Large intestine (tissue), 3 donors: ENCODE data around the gene GJB4. TPM values are rescaled to one million over a fixed set of nuclear protein-coding genes. Genes with fewer than 3 reads are reported as not detected.
A peak's percentile ranks its signal among the peaks of the same experiment; 100 is the strongest.

Source experiments
- DNase-seq, 2 donors: peaks; one replicate each; pipeline versions ENCODE4 v3.0.0 to v3.0.0-alpha.2; 2013
- H3K27ac ChIP-seq: one replicate; pipeline ENCODE4 v1.5.1; 2013; ENCODE audit warnings: low read length
- H3K27me3 ChIP-seq: 2 replicates; pipeline ENCODE4 v1.6.1; 2013; ENCODE audit warnings: low read length; ENCODE audit not compliant: control insufficient read depth, insufficient read depth
- H3K36me3 ChIP-seq: 2 replicates; pipeline ENCODE4 v1.6.1; 2013; ENCODE audit warnings: low read length; ENCODE audit not compliant: control insufficient read depth, insufficient read depth
- H3K4me1 ChIP-seq: one replicate; pipeline ENCODE4 v1.6.1; 2013; ENCODE audit warnings: low read length; ENCODE audit not compliant: control insufficient read depth, insufficient read depth
- H3K4me3 ChIP-seq: one replicate; pipeline ENCODE4 v1.5.1; 2013; ENCODE audit warnings: low read length
- H3K9me3 ChIP-seq: one replicate; pipeline ENCODE4 v1.6.1; 2013; ENCODE audit warnings: mild to moderate bottlenecking, low read depth, low read length, moderate library complexity; ENCODE audit not compliant: control insufficient read depth
- WGBS: methylation state at CpG from one replicate; pipeline ENCODE4 v1.1.5; 2013; ENCODE audit warnings: low lambda C conversion rate; ENCODE audit not compliant: insufficient coverage; 5-methylcytosine and 5-hydroxymethylcytosine counted together
- polyA plus RNA-seq: library from polyadenylated mRNA; unstranded; fragments of 120-200 nt; gene quantifications from one replicate; pipeline ENCODE4 v1.2.1, GENCODE V29; 2013

Gene GJB4
- polyA plus RNA-seq, 1 donor, result 0.10 TPM

- no peaks in the 10 kb centered on the region for H3K36me3 ChIP-seq
- no CpG with 5 or more reads among the region's 18 CpGs for WGBS
Observed at GRCh38 chr1:34746785-34747637, 12.5 kb upstream of the GJB4 start.

GRCh38 chr1:34747638-34747941 is 11.9 kb upstream of the GJB4 start:
- no peak overlapping the region for H3K4me3 ChIP-seq
- WGBS, result 60% methylated on average over 1 of the region's 6 CpGs
- peaks cover 10% of the 10 kb centered on the region for H3K4me1 ChIP-seq
- no peaks in the 10 kb centered on the region for H3K36me3 ChIP-seq
- no peak overlapping the region for H3K27ac ChIP-seq
- peaks cover 6% of the 10 kb centered on the region for H3K27me3 ChIP-seq
- no peaks in the 10 kb centered on the region for H3K9me3 ChIP-seq
- DNase-seq, result no peak

More at GRCh38 chr1:34746785-34747637, 12.5 kb upstream of the GJB4 start:
- Histone ChIP-seq H3K4me1 (peaks cover 15% of the 10 kb centered on the region), H3K4me3 (no peak overlapping the region), H3K9me3 (no peaks in the 10 kb centered on the region), H3K27me3 (peaks cover 6% of the 10 kb centered on the region), H3K27ac (no peak overlapping the region)
- DNase-seq, result peak in 1 of 2 donors; percentile 60

GRCh38 chr1:34749992-34750391 is 9.5 kb upstream of the GJB4 start:
- H3K36me3 ChIP-seq, result no peaks in the 10 kb centered on the region
- DNase-seq, result no peak
- H3K4me1 ChIP-seq, result peaks cover 3% of the 10 kb centered on the region
- no peaks in the 10 kb centered on the region for H3K9me3 ChIP-seq
- peaks cover 6% of the 10 kb centered on the region for H3K27me3 ChIP-seq
- WGBS, result 80% methylated on average over 1 of the region's 8 CpGs
- no peak overlapping the region for H3K4me3 ChIP-seq
- no peak overlapping the region for H3K27ac ChIP-seq

- H3K4me3 ChIP-seq, result no peak overlapping the region
- H3K9me3 ChIP-seq, result no peaks in the 10 kb centered on the region
- no peak overlapping the region for H3K27ac ChIP-seq
- H3K36me3 ChIP-seq, result no peaks in the 10 kb centered on the region
- no peak for DNase-seq
- H3K4me1 ChIP-seq, result peaks cover 3% of the 10 kb centered on the region
- peaks cover 6% of the 10 kb centered on the region for H3K27me3 ChIP-seq
- no CpG with 5 or more reads among the region's 5 CpGs for WGBS
Observed at GRCh38 chr1:34750610-34751009, 8.9 kb upstream of the GJB4 start.

- H3K9me3 ChIP-seq, result no peaks in the 10 kb centered on the region
- WGBS, result no CpG with 5 or more reads among the region's 3 CpGs
- no peak overlapping the region for H3K27ac ChIP-seq
- no peaks in the 10 kb centered on the region for H3K36me3 ChIP-seq
- H3K4me1 ChIP-seq, result peaks cover 2% of the 10 kb centered on the region
- peaks cover 6% of the 10 kb centered on the region for H3K27me3 ChIP-seq
- DNase-seq, result no peak
- no peak overlapping the region for H3K4me3 ChIP-seq
Observed at GRCh38 chr1:34753163-34753562, 6.4 kb upstream of the GJB4 start.

- H3K9me3 ChIP-seq, result no peaks in the 10 kb centered on the region
- H3K36me3 ChIP-seq, result no peaks in the 10 kb centered on the region
- no CpG with 5 or more reads among the region's 13 CpGs for WGBS
- no peak within 1 kb of the TSS for H3K4me3 ChIP-seq
- H3K27me3 ChIP-seq, result no peaks in the 10 kb centered on the region
- peaks cover 16% of the 10 kb centered on the region for H3K4me1 ChIP-seq
- DNase-seq, result no peak
- no peak within 1 kb of the TSS for H3K27ac ChIP-seq
Observed at GRCh38 chr1:34754964-34755637, 4.4 kb upstream of the GJB4 start, which contains the start of gene GJB5. TSS of gene GJB5 (plus strand) at chr1:34755047. CDS start at chr1:34757331, 2,284 bp downstream.

GRCh38 chr1:34755961-34756360 is 3.6 kb upstream of the GJB4 start:
- Histone ChIP-seq H3K27me3 (no peaks in the 10 kb centered on the region), H3K4me3 (no peak overlapping the region), H3K36me3 (no peaks in the 10 kb centered on the region), H3K27ac (no peak overlapping the region), H3K4me1 (peaks cover 22% of the 10 kb centered on the region), H3K9me3 (no peaks in the 10 kb centered on the region)
- WGBS, result no CpG with 5 or more reads among the region's 6 CpGs
- DNase-seq, result no peak

- H3K4me1 ChIP-seq, result peaks cover 22% of the 10 kb centered on the region
- H3K9me3 ChIP-seq, result peaks cover 5% of the 10 kb centered on the region
- no peaks in the 10 kb centered on the region for H3K27me3 ChIP-seq
- no CpG with 5 or more reads among the region's 21 CpGs for WGBS
- no peak overlapping the region for H3K4me3 ChIP-seq
- H3K36me3 ChIP-seq, result no peaks in the 10 kb centered on the region
- no peak overlapping the region for H3K27ac ChIP-seq
- no peak for DNase-seq
Observed at GRCh38 chr1:34757386-34757785, 2.2 kb upstream of the GJB4 start.

- peak; percentile 45 to 68 for DNase-seq
- WGBS, result no CpG with 5 or more reads among the region's 4 CpGs
- H3K27ac ChIP-seq, result no peak overlapping the region
Observed at GRCh38 chr1:34758751-34759150, 789 bp upstream of the GJB4 start.

GRCh38 chr1:34761176-34761761 is 1.7 kb downstream of the GJB4 start:
- no peak for DNase-seq
- peaks cover 5% of the 10 kb centered on the region for H3K9me3 ChIP-seq
- H3K27me3 ChIP-seq, result no peaks in the 10 kb centered on the region
- no peak overlapping the region for H3K4me3 ChIP-seq
- H3K4me1 ChIP-seq, result peaks cover 30% of the 10 kb centered on the region
- H3K27ac ChIP-seq, result no peak overlapping the region
- 100% methylated on average over 5 of the region's 33 CpGs for WGBS
- H3K36me3 ChIP-seq, result no peaks in the 10 kb centered on the region

More at GRCh38 chr1:34758751-34759150, 789 bp upstream of the GJB4 start:
- Histone ChIP-seq H3K9me3 (peaks cover 5% of the 10 kb centered on the region), H3K36me3 (no peaks in the 10 kb centered on the region), H3K4me3 (no peak overlapping the region), H3K27me3 (no peaks in the 10 kb centered on the region), H3K4me1 (peaks cover 27% of the 10 kb centered on the region)
